GM18498 (cell line): Measurements from ENCODE around the gene CHMP4B.
"Not testable (repeated sequence)": the region's sequence is repeated elsewhere in the genome, so short reads cannot be mapped to it uniquely, and the experiment has no call there.

Experiments
- ATAC-seq: cut with Tn5 transposase; IDR thresholded peaks from one replicate; pipeline ENCODE4 v1.9.1; 2021; ENCODE audit warnings: mild to moderate bottlenecking, moderate library complexity; ENCODE audit not compliant: unreplicated experiment

Gene CHMP4B

DNA sequence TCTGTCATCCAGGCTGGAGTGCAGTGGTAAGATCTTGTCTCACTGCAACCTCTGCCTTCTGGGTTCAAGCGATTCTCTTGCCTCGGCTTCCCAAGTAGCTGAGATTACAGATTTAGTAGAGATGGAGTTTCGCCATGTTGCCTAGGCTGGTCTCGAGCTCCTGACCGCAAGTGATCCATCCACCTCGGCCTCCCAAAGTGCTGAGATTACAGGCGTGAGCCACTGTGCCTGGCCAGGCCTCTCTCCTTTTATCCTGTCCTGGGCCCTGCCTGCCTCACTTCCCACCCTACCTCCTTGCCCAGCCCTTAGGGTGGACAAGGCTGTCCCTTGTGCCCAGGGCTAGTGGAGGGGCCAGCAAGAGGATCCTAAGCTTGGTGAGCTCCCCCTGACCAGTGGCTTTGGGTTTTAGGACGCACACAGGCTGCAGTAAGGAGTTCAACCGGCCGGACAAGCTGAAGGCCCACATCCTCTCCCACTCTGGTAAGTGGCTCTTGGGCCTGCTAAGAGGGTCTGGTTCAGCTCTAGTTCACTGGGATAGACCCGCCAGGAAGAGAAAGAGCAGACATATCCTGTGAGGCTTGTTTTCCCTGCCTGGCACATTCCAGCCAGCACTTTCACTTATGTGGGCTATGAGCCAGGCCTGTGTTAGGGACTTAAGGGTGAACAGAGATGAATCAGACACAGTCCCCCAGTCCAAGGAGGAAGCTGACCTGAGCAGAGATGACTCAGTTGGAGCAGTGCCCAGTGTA lies 21.9 kb upstream of the CHMP4B start:
- ATAC-seq, result no peak

DNA sequence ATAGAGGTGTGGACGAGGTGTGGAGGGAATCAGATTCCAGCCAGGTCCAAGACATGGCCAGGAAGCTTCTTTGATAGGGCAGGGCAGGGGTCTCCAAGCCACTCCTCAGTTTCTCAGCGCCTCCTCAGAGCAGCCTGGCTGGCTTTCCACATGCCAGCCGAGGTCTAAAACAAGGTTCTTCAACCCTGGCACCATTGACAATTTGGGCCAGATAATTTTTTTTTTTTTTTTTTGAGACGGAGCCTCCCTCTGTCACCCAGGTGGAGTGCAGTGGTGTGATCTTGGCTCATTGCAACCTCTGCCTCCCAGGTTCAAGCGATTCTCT lies 21.3 kb upstream of the CHMP4B start:
- no peak for ATAC-seq

DNA sequence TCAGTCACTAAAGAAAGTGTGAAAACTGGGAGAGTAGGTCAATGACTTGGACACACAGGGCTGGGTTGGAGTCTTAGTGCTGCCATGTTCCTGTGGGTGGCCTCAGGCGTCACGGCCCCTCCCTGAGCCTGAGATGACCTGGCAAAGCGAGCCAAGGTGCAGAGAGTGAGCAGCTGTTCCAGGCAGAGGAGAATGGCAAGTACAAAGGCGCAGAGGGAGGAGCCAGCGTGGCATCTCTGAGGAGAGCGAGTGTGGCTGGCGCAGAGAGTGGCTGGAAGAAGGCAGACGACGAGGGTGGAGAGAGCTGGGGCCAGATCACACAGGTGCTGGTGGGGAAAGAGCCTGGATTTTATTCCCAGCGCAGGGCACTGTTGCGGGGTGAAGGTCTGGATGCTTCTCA lies 20.6 kb upstream of the CHMP4B start:
- no peak for ATAC-seq

DNA sequence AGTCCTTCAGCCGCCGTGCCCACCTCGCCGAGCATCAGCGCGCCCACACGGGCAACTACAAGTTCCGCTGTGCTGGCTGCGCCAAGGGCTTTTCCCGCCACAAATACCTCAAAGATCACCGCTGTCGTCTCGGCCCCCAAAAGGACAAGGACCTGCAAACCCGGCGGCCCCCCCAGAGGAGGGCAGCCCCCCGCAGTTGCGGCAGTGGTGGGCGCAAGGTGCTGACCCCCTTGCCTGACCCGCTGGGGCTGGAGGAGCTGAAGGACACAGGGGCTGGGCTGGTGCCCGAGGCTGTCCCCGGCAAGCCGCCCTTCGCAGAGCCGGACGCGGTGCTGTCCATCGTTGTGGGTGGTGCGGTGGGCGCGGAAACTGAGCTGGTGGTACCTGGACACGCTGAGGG lies 20.1 kb upstream of the CHMP4B start:
- ATAC-seq, result no peak

DNA sequence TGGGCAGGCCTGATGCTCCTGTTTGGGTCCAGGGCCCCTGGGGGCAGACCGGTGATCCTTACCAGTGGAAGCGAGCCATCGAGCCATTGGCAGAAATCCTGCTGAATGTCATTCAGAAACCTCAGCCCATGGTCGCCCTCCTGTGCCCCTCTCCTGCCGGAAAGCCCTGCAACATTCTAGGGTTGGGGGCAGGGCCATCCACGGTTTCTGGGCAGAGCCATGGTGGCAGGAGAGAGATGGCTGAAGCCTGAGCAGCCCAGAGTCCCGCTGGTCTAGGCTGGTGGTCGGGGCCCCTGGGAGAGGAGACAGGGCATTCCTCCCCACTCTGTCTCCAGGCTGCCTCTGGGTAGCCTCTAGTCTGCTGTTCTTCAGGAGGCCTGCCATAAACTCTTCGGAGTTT lies 19.6 kb upstream of the CHMP4B start:
- ATAC-seq, result no peak

DNA sequence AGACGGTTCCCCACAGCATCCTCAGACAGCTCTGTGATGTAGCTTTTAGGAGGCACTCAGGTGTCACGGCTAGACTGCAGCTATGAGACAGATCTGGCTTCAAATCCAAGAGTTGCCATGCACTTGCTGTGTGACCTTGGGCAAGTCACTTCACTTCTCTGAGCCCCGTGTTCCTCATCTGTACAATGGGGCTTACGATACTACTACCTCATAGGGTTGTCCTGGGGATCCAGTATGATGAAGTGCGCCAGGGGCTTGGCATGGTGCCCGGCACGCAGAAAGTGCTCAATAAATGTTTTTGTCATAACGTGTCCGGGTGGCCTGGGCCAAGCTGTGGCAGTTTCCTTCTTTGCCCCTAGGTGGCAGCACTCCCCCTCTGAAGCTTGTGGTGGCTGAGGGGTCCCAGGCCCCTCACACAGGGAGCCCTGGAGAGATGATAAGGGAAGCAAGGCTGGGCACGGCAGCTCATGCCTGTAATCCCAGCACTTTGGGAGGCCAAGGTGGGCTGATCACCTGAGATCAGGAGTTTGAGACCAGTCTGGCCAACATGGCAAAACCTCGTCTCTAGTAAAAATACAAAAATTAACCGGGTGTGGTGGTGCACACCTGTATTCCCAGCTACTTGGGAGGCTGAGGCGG lies 19.1 kb upstream of the CHMP4B start:
- ATAC-seq, result no peak

DNA sequence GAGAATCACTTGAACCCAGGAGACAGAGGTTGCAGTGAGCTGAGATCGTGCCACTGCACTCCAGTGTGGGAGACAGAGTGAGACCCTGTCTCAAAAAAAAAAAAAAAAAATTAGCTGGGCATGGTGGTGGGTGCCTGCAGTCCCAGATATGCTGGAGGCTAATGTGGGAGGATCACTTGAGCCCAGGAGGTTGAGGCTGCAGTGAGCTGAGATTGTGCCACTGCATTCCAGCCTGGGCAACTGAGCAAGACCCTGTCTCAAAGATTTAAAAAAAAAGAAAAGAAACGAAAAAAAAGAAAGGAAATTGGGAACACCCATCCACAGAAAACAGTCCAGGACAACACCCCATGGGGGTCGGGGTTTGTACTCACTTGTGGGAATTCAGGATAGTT lies 18.6 kb upstream of the CHMP4B start:
- ATAC-seq, result not testable (repeated sequence)

DNA sequence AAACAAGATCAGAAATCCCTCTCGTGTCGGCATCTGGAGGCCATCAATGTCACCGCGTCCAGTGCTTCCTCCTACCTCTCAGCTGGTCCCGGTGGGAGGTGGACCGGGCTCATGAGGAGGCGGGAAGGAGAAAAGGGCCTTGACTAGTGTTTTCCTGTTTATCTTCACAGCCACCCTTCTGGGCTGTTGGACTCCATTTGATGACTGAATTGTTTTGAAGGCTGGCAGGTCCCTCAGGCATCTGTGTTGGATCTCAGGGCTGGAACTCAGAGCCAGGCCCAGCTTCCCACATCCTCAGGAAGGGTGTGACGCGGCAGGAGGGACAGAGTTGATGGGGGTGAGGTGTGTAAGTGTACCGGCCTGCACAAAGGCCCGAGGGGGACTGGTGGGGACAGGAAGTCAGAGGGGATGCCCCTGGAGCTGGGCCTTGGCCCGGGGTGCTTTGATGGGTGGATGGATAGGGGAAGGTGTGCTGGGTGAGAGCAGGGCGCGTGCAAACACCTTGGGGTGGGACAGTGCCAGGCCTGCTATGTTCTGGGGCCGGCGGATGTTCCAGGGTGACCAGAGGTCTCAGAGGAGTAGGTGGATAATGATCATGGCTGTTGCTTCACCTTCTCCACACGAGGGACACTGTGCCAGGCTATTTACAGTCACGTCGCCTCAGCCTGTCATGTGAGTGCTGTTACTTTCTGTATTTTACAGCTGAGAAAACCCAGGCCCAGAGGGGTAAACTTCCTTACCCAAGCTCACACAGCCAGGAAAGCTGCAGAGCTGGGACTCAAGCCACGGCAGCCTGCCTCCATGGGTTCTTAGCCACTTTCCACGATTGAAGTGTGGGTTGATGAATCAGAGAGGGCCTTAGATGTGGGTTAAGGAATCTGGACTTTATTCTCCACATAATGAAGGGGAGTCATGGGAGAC lies 17.9 kb upstream of the CHMP4B start:
- no peak for ATAC-seq

DNA sequence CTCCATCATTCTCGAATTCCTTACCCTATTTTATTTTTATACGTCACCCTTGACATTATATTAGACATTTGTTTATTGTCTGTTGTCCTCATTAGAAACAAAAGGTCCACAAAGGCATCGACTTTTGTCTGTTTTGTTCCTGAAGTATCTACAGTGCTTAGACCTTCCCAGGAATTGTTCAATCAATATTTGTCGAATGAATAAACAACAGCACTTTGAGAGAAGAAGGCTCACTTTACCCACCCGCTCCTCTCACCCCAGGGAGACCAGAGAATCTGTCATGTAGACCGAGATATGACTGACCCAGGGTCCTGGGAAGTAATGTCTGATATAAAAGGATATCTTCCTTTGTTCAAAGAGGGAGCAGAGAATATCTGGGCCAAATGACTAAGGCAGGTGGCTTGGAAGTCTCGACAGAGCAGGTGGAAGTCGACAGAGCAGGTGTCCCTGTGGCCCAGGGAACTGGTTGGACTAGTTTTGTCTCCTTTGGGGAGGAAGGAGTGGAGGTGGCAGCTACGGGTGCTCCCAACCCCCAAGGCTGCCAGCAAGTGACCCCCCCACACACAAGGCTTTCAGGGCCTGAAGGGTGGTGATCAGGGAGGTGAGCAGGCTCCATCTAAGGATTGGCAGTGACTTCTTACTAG lies 14.8 kb upstream of the CHMP4B start:
- ATAC-seq, result no peak

DNA sequence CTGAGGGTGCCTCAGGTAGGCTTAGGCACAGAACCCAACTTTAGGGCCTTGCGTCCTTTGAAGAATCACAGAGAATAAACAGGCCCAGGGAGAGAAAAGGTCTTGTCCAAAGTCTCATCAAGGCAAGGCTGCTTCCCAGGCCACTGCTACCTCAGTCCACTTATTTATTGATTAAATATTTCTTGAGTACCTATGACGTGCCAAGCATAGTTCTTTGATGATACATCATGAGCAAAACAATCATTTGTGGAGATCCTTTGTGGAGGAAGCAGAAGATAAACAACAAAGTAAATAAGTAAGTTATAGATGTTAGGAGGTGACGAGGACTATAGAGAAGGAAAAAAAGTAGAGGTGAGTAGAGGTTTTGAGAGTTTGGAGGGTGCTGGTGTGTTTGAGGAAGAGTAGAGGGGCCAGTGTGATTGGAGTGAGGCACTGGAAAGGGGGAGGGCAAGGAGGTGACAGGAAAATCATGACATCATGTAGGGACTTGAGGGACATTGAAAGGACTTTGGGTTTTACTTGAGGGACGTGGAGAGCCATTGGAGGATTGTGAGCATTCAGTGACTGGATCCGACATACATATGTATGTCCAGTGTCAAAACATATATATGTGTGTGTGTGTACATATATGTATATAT lies 14.1 kb upstream of the CHMP4B start:
- no peak for ATAC-seq

DNA sequence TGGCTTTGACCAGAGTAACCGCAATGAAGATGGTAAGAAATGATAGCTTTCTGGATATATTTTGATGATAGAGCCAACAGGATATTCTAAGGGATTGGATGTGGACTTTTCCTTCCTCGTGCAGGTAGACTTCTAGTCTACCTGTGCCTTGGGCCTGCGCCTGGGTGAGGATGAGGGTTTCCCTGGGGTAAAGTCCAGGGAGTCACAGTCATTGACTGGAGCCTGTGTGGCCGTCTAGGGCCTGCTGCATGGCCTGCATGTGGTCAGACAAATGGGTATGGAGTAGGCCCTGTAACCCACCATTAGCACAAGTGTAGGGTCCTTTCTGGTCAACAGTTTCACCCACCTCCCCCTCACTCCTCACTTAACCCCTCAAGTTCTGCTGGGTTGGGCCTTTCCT lies 12.7 kb upstream of the CHMP4B start:
- no peak for ATAC-seq

DNA sequence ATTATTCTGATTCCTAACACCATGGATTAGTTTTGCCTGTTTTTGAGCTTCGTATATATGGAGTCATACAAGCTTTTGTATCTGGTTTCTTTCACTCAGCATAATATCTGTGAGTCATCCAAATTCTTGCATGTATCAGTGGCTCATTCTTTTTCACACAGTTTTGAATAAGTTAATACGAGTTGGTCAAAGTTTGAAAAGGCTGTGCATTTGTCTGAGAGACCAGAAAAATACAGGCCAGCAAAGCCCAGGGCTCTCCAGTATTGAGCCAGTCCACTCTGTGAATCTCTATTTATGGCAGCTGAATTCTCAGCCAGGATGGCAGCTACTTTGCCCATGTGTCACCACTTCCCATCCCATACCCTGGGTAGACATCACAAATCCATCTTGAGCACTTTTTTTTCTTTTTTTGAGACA lies 7.2 kb upstream of the CHMP4B start:
- no peak for ATAC-seq

DNA sequence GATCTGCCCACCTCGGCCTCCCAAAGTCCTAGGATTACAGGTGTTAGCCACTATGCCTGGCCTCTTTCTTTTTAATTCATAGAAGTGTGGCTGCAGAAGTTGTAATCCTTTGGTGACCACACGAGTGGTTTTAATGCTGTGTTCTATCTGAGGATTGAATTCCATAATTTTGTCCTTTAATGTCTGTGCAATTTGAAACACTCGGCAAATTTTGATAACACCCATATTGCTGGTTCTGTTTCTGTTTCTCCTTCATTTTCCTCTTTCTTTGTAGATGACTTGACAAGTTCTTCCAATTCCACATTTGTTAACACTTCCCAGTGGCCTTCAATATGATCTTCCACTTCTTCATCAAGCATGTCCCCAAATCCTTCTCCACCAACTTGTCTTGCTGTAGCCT lies 2.8 kb upstream of the CHMP4B start:
- ATAC-seq, result no peak

DNA sequence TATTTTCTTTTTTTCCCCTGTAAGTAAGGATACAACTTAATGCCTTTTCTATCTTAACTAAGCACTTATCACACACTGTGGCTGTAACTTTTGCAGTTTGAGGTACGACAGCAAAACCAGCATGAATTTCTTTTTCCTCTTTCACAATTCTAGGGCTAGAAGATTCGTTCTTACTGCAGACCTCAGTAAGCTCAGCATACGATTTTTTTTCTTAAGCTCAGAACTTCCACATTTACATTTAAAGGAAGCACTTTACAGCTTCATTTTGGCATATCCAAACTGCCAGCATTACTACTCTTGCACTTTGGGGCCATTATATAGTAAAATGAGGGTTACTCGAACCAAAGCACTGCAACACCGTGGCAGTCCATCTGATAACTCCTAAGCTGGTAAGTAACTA lies 889 bp upstream of the CHMP4B start:
- no peak for ATAC-seq

DNA sequence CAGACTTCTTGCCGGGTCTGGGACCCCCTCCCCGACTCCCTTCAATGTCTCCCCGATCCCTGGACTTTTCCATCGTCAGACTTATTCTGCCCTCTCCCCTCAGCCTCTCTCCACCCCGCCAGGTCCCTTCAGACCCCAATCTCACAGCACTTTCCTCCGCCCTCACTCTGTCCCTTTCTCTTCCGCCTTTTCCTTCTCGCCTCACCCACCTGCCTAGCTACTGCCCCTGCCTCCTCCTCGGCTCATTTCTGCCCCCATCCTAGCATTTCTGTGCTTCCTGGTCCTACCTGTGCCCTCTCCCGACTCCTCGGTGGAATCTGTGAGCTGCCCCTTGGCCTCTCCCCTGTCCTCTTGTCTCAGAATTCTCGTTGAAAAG lies 616 bp downstream of the CHMP4B start:
- peak; percentile 19 for ATAC-seq

DNA sequence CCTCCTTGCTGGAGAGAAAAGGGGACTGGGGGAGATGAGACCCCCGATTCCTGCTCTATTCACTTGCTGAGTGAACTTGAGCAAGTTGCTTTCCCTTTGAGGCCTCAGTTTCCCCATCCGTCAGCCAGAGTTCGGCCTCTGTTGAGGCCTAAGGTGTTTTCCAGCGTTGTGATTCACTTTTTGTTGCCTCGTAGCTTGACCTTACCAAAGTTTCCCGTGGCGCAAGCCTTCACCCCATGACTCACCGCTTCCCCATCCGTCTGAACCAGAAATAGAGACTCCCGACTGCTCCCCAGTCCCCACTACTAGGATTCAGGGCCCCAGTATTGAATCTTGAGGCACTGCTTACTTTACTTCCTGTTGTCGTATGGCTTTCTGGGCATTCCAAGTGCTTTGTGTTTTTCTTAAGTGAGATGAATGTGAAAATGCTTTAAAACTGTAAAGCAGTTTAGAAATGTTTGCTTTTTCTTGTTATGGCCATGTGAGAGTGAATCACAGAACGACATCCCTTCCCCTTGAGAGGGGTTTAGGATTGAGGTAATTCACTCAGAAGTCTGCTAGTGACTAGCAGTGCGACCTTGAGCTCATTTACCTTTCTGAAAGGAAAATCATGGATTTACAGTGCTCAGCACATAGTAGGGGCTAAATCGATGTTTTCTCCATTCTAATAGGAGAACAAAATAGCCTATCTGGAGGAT lies 1.2 kb downstream of the CHMP4B start:
- no peak for ATAC-seq

DNA sequence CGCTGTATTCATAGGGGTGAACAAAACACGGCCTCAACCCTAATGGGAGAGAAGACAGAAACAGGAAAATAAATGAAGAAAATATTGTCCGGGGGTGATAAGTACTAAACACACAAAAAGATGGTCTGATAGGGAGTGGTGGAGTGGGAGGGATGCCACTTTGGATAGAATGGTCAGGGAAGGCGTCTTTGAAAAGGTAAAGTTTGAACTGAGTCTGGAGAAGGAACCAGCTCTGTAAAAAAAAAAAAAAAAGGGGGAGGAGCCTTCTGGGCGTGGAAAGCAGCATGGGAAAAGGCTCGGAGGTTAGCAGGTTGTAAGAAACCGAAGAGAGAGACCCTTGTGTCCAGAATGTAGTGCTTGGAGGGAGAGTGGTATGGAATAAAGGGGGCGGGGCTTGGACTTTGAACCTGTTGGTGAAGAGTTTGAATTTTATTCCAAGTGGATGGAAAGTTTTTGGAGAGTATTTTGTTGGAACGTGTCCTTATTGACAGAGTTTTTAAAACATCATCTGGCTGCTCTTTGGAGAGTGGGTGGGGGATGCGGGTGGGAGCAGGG lies 1.8 kb downstream of the CHMP4B start:
- ATAC-seq, result no peak

DNA sequence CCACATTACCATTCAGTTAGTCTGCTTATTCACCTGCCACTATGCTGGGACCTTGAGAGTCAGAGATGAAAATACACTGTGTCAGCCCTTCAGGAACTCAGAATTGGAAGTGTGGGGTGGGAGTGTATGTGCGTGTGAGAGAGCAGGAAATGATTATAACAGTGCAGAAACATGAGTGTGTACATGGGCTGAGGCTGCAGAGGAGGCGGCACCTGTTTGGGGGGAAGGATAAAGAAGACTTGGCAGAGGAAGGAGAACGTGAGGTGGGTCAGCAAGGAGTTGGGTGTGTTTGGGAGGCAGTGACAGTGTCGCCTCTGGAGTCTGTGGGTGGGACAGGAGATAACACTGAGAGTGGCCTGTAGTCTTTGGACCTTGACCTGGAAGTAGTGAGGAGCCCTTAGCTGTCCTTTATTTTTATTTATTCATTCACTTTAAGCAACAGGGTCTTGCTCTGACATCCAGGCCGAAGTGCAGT lies 3.1 kb downstream of the CHMP4B start:
- no peak for ATAC-seq

DNA sequence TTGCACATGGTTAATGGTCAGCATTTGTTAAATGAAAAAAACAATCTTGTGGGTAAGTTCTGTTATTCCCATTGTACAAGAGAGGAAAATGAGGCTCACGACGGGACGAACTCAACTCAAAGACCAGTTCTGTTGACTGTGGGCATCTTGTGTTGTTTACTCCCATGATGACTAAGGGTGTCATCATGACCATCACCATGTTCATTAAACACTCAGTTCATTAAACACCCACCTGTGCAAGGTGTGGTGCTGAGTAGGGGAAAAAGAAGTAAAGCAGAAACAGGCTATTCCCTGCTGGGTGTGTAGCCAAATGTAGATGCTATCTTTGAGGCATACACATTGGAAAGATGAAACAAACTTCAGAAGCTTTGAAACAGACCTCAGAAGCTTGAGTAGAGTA lies 4.5 kb downstream of the CHMP4B start:
- ATAC-seq, result no peak

DNA sequence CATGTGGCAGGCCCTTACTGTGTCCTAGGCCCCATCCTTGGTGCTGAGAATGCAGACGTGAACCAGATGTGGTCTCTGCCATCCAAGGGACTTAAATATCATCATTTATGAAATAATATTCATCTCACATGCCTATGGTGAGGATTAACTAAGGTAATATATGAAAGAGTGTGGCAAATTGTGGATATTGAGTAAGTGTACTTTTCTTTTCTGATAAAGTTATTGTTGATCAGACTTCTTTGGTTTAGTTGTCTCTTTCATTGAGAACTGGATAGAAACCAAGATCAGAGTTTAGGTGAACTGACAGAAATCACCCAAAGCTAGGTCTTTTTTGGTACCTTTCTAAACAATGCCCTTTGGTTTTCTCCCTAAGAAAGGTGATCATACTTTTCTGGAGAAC lies 5.0 kb downstream of the CHMP4B start:
- ATAC-seq, result no peak
